H1 (cell line): ENCODE results near the gene FAR1. TPM values are rescaled to one million over a fixed set of nuclear protein-coding genes. Genes with fewer than 3 reads are reported as not detected.

Experiments
- ASH2L ChIP-seq: fragments of 200-600, 300-600 bp; sonication (generic); IDR thresholded peaks from one replicate; pipeline ENCODE4 v1.7.1; 2017; ENCODE audit warnings: low read length
- BACH1 ChIP-seq: IDR thresholded peaks from 2 replicates; pipeline ENCODE4 v1.6.1; 2012; ENCODE audit warnings: low read length, improper control_type of control experiment
- CHD2 ChIP-seq: IDR thresholded peaks from 2 replicates; pipeline ENCODE4 v1.6.1; 2012; ENCODE audit warnings: low read length, improper control_type of control experiment
- CHD7 ChIP-seq: fragments of 300-600 bp; sonication (generic); IDR thresholded peaks from 2 replicates; pipeline ENCODE4 v1.7.1; 2012; ENCODE audit warnings: low read length, moderate library complexity, mild to moderate bottlenecking, inconsistent platforms; ENCODE audit not compliant: insufficient replicate concordance
- EGR1 ChIP-seq: IDR thresholded peaks from 2 replicates; pipeline ENCODE4 v1.6.1; 2011; ENCODE audit warnings: low read depth, low read length, borderline replicate concordance
- GTF2F1 ChIP-seq: IDR thresholded peaks from 2 replicates; pipeline ENCODE4 v1.6.1; 2012; ENCODE audit warnings: low read depth, low read length, improper control_type of control experiment, borderline replicate concordance
- JUN ChIP-seq: IDR thresholded peaks from 2 replicates; pipeline ENCODE4 v1.6.1; 2011; ENCODE audit warnings: low read depth, mild to moderate bottlenecking, improper control_type of control experiment, low read length
- POLR2A ChIP-seq, 2 experiments: IDR thresholded peaks; 1 replicate in 1 of 2; 2 replicates in 1 of 2; pipeline ENCODE4 v1.6.1; 2011; ENCODE audit warnings: low read depth in 2 of 2, low read length in 2 of 2, mild to moderate bottlenecking in 2 of 2; ENCODE audit errors: control extremely low read depth in 1 of 2
- RBBP5 ChIP-seq: IDR thresholded peaks from 2 replicates; pipeline ENCODE4 v1.7.1; 2012; ENCODE audit warnings: low read depth, mild to moderate bottlenecking, inconsistent platforms, low read length, moderate library complexity, borderline replicate concordance
- RNF2 ChIP-seq: fragments of 200-900, 300-1000 bp; sonication (generic); IDR thresholded peaks from 2 replicates; pipeline ENCODE4 v1.7.1; 2016; ENCODE audit warnings: borderline replicate concordance, low read depth, mild to moderate bottlenecking, antibody characterized with exemption, low read length; ENCODE audit not compliant: poor library complexity, severe bottlenecking; ENCODE audit errors: missing control alignments
- TAF1 ChIP-seq: IDR thresholded peaks from 2 replicates; pipeline ENCODE4 v1.6.1; 2011; ENCODE audit warnings: mild to moderate bottlenecking, low read depth, low read length
- polyA plus RNA-seq, 7 experiments: library from polyadenylated mRNA; depleted of rRNA in 3 of 7; stranded (reverse) in 5 of 7; unstranded in 2 of 7; fragments of >200 nt in 5 of 7; fragments of 200-250 nt in 2 of 7; gene quantifications; 1 replicate in 5 of 7; 2 replicates in 1 of 7; 4 replicates in 1 of 7; pipeline versions ENCODE4 v1.2.1 to v1.2.3, GENCODE V29; 2011 to 2013; ENCODE audit warnings: missing spikeins in 2 of 7, mixed read lengths in 2 of 7
- total RNA-seq: library from RNA; stranded (reverse); fragmentation: NEBNext Ultra II Directional; extraction: Animal tissue kit (Norgen Biotek cat#: 25700); gene quantifications from 2 replicates; pipeline ENCODE4 v1.2.1, GENCODE V29; 2021

The FAR1 gene
- total and polyA plus RNA-seq, 2 of the 8 experiments (the other 6 are each of a cell fraction or from before 2014, with no cell fraction given), result 29.7 to 68.5 TPM

GRCh38 chr11:13761716-13762115, 93.2 kb downstream of the FAR1 start (continued):
- TF ChIP-seq CHD7 (no peak), GTF2F1 (no peak), CHD2 (no peak), BACH1 (no peak), RNF2 (no peak), POLR2A (IDR thresholded peaks at IDR 0.05; ENCODE audit: control extremely low read depth in 1 of 2, low read depth in 2 of 2, low read length in 2 of 2) (no peak), RBBP5 (no peak), EGR1 (no peak), TAF1 (no peak), JUN (no peak), ASH2L (no peak)
